GF-D8 (cell line): ENCODE results near the gene VBP1.
"Not testable (repeated sequence)": the region's sequence is repeated elsewhere in the genome, so short reads cannot be mapped to it uniquely, and the experiment has no call there.

Experiments
- DNase-seq: peaks from one replicate; lab custom pipeline; 2025; lab: John Stamatoyannopoulos, UW

VBP1 gene, protein sequence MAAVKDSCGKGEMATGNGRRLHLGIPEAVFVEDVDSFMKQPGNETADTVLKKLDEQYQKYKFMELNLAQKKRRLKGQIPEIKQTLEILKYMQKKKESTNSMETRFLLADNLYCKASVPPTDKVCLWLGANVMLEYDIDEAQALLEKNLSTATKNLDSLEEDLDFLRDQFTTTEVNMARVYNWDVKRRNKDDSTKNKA

DNA sequence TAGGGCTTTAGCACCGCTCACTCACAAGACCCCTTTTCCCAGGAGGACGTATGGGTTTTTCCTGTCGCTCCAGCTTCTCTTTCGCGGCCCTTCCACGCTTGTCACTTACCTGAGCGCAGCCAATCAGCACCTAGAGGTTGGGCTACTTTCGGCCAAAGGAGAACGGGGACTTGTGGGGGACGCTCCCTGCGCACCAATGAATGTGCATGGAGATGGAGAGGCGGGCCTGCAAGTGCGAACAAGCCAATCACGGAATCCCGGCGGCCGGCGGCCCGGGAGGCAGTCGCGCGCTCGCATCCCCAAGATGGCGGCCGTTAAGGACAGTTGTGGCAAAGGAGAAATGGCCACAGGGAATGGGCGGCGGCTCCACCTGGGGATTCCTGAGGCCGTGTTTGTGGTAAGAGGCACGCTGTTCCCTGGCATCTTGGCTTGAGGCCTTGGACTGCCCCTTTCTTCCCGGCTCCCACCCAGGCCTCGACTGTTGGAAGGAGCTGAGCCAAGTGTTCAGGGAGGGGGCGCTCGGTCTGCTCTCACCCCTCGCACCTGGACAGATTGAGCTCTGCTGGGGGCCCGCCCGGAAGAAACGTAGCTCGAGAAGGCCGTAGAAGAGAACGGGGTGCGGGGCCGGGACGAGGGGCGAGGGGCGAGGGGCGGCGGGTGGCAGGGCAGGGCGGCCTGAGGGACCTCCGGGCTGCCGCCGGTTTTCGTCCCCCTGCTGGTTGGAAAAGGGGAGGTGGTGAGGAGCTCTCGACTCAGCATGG, at the start of gene VBP1:
Gene VBP1, plus strand, starts transcription at position 282 of the 761 bp plus-strand sequence. Its CDS starts 23 bp downstream, at position 305.
- peak; percentile 81 for DNase-seq

DNA sequence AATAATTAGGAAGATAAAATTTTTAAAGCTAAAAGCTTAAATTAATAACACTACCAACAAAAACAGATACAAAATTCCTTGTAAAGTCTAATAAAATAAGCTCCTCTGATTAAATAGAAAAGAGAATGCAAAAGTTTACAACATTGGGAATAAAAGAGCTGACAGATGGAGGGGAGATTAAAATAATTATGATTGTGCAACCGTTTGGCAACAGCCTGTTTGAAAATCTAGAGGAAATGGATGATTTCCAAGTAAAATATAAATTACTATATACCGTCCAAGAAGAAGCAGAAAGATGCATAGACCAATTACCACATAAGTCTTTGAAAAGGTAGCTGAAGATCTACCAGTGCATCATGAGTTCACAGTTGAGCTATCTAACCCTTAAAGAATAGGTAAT, 46.4 kb upstream of the VBP1 start:
- no peak for DNase-seq

DNA sequence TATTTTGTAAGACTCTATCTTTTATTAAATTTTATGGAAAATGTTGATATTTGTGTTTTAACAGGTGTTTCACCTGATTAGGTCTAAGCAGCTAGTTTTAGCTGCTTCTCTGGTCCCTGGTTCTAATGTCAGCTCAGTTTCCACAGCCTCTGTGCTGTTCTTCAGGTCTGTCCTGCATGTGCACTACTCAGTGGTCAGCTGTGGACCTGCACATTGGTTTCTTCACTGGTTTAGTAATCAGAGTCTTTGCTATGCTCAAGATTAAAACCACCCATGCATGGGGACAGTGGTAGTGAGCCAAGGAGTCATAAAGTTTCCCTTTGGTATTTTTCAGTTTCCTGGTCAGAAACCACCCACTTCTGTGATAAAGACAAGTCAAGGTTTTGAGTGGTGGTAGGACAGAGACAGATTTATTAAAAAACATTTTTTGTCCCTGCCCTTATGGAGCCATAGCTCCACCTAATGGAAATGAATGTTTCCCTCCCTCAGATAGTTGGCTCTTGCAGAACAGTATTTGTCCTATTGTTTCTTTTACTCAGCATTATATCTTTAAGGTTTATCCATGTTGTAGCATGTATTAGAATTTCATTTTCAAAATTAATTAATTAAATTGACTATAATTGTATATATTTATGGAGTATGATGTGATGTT, 36.8 kb upstream of the VBP1 start:
- DNase-seq: no peak

DNA sequence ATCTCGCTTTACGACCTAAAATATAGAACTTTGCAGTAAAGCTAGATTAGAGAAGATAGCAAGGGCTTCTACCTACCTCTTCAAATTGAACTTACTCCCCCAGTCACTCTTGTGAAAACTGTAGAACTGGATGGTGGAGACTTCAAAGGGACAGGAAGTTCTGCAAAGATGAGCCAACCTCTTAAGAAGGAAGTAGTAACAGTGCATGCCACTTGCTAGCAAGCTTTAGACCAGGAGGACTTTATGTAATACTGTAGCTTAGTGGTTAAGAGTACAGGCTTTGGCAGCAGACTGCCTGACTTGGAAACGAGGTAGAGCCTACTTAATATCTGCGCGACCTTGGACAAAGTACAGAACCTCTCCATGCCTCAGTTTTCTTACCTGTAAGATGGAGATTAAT, 27.5 kb upstream of the VBP1 start:
- peak; percentile 94 for DNase-seq

DNA sequence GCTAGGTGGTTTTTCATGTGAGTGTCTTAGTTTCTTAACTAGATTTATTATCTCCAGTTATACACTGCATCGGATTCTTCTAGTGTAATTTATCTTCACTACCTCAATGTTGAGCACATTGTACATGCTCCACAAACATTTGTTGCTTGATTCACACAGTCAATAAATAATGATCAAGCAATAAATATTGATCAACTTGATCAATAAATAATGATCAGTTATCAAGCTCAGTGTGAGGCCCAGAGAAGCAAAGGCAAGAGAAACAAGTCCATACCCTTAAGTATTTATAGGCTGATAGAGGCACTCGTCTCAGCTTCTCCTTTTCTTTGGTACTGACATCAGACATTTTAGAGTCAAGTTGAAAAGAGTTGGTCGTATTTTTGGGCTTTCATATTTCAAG, 5.1 kb upstream of the VBP1 start:
- no peak for DNase-seq

DNA sequence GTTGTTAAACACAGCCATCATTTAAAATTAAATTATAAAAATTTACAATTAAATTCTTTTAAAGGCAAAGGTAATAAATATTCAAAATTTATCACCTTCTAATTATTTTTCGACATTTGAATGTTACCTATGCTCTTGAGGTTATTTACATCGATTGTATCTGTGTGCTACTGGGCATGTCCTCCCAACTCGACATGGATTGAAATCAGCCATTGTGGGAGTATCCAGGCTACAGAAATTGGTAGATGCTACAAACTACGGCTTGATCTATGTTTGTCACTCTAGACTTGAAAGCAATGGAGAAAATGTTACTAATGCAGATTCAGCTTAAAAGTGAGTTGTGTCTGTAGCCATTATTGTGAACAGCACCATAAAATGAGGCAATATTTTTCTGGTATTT, 2.5 kb upstream of the VBP1 start:
- DNase-seq: no peak

DNA sequence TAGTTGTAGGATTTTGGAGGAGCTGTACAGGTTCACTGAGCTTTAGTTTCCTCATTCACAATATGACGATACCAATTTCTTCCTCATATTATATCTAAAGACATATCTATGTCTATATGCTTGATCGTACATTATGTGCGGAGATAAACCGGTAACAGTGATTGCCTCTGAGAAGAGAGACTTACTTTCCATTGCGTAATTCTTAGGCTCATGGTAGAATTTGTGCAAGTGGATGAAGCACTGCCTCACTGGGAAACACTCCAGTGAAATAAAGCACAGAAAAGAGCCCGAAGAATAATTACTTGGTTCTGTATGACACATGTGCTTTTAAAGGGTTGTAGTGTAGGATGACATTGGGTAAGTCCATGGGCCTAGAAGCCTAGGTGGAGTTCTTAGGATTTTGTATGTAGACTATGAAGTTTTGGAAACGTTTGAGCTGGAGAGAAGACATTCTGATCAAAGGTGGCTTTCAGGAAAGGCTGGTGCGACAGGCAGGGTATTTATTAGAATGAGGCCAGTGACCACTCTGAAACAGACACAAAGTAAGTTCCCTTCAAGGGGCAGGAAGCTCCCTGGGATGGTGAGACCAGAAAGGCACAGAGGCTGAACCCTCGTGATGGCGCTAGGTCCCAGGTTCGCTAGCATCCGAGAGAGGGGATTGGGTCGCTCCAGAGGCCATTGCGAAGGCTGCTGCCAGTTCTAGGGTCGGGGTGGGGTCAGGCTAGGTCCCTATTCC, 649 bp upstream of the VBP1 start:
- no peak for DNase-seq

DNA sequence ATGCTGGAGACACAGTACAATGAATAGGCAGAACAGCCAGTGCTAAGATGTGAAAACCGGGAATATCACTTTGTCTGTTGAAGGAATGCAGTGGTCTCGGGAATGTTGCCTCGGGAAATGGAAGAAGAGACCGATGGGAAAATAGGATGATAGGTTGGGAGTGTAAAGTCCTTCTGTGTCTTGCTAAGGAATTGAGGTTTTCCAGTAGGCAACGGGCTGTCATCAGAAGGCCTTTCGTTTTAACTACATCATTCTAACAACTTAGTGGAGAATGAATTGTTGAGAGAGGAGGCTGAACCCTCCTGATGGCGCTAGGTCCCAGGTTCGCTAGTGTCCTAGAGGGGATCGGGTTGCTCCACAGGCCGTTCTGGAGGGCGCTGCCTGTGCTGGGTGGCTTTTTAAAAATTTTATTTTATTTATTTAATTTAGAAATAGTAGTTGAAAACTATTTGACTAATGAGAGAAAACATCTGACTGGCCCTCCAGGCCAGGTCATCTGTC, 730 bp downstream of the VBP1 start:
- no peak for DNase-seq

DNA sequence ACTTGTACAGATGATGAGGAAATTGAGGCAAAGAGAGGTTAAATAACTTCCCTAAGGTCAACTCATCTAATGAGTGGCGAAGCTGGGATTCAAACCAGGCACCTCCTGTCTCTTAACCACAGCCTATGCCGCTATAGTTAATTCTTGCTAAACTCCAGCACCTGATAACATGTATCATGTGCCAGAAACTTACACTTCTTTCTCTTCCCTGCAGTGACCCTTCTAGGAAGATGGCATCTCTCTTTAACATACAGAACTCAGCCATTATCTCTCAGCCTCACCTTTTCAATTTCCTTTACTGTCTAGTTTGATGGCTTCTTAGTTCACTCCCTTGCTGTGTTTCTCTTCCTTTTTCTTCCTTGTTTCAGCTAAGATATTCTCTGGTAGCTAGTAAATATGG, 2.5 kb downstream of the VBP1 start:
- DNase-seq: no peak

DNA sequence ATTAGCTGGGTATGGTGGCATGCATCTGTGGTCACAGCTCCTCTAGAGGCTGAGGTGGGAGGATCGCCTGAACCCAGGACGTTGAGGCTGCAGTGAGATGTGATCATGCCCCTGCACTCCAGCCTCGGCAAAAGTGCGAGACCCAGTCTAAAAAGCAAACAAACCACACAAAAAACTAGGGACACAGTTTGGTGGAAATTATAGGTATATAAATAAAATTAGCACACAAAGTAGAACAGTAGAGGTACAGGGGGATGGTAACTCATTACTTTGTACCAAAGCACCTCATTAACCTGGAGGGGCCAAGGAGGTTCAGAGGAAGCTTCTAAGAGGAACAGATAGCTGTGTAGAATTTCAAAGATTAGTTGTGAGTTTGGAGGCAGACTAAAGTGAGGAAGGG, 5.1 kb downstream of the VBP1 start:
- DNase-seq: no peak

DNA sequence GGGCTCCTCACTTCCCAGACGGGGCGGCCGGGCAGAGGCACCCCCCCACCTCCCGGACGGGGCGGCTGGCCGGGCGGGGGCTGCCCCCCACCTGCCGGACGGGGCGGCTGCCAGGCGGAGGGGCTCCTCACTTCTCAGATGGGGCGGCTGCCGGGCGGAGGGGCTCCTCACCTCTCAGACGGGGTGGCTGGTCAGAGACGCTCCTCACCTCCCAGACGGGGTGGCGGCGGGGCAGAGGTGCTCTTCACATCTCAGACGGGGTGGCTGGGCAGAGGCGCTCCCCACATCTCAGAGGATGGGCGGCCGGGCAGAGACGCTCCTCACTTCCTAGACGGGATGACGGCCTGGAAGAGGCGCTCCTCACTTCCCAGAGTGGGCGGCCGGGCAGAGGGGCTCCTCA, 7.5 kb downstream of the VBP1 start:
- not testable (repeated sequence) for DNase-seq

DNA sequence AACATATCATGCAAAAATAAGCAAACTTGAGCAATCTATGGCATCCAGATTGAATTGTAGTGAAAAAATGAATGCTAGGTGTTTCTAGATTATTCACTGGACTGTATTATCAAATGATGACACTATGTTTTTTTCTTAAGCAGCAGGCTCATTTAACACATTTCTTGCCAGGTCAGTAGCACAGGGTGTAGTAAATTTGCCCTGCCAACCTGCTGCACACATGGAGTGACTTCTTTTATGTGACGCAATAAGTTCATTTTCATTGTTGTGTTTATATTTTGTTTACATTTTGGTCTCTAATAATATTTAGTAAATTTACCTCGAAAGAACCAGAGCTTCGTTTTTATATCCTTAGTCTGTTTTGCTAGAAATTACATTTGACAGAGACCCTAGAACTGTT, 9.5 kb downstream of the VBP1 start:
- DNase-seq: no peak

DNA sequence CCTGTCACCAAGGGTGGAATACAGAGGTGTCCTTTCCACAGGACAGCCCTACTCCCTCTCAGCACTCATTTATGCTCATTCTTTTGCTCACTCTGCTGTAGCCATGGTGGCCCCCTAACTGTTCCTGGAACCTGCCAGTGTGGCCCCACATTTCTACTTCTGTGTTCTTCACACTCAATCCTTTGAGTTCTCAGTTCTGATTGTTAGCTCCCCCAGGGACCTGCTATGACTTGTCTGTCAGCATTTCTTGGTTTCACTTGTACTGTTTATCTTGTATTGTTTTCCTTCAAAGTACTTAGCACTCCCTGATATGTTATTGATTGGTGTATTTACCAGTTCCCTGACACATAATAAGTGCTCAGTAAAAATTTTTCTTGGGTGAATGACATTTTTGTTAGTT, 14.9 kb downstream of the VBP1 start:
- DNase-seq: no peak

DNA sequence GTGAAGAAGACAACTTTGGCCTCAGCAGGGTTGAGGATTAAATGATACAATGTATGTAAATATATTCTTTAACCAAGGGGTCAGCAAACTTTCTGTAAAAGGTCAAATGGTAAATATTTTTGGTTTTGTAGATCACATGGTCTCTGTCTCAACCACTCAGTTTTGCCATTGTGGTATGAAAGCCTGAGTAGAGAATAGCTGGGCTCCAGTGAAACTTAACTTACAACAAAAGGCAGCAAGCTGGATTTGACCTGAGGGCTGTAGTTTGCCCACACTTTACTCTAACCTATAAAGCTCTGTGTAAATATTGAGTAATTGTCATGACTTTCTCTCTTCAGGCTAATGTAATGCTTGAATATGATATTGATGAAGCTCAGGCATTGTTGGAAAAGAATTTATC, 19.6 kb downstream of the VBP1 start:
- no peak for DNase-seq

DNA sequence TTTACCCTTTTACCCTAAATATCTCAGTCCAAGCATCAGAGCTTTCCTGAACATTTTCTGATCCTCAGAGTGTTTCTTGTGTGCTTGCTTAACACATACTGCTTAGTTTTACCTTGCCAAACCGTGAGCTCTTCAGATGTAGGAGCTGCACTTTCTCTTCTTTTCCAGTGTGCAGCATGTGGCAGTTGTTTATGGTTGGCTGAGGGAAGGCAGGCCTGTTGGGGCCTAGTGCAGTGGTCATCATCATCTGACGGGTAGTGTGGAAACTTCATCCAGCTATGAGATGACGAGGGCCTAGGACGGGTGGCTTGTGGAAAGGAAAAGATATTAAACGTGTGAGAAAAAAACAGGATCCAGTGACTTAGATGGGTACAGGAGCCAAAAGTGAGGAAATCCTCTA, 21.5 kb downstream of the VBP1 start:
- no peak for DNase-seq

DNA sequence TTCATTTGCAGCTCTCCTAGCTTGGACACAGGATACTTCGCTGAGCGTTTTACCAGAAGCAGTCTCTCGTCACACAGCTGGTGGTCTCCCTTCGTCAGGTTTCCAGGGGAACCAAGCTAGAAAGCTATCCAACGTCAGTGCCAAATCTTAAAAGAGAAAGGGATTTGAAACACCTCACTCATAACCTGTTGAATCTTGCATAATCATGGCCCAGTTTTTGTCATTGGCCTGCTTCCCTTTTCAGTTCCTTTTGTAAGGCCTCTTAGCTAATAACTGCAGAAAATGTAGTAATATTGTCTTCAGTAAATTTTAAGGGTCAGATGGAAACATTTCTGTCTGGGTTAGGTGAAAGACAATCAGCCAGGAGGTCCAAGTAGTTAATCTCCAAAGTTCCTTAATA, 26.0 kb downstream of the VBP1 start:
- peak; percentile 40 for DNase-seq

DNA sequence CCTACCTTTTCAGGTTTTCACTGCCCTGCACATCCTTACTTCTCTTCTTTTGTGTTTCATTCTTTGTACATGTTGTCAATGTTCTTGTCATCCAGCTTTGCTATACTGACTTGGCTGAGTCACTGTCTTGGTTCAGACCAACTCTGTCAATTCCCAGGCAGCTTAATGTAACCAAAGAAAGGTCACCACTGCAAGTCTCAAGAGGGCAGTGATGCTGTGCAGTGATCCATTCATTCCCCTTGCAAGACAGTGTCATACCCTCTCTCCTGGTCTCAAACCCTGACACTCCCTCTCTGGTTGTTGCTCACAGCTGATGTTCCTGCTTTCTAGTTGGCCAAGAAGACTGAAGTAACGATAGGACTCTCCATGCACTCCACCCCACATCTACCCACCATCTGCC, 30.5 kb downstream of the VBP1 start:
- DNase-seq: no peak

DNA sequence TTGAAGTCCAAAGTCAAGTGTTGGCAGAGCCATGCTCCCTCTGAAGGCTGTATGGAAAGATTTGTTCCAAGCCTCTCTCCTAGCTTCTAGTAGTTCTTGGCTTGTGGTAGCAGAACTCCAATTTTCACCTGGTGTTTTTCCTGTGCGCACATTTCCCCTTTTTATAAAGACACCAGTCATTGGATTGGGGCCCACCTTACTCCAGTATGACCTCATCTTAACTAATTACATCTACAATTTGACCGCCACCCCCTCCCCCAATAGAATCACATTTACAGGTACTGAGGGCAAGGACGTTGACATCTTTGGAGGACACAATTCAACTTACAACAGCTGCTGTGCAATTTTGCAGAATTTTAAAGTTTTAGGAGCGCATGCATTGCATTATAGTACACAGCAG, 31.2 kb downstream of the VBP1 start:
- no peak for DNase-seq

DNA sequence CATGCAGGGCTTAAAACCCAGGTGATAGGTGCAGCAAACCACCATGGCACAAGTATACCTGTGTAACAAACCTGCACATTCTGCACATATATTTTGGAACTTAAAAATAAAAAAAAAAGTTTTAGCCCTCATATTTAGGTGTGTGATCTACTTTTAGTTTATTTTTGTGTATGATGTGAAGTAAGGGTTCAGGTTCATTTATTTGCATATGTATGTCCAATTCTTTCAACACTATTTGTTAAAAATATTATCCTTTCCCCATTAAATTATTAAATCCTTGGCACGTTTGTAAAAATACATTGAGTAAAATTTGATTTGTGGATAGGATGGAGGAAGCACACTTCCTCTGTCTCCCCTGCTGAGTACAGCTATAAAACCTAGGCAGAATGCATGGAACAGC, 35.1 kb downstream of the VBP1 start:
- DNase-seq: no peak

DNA sequence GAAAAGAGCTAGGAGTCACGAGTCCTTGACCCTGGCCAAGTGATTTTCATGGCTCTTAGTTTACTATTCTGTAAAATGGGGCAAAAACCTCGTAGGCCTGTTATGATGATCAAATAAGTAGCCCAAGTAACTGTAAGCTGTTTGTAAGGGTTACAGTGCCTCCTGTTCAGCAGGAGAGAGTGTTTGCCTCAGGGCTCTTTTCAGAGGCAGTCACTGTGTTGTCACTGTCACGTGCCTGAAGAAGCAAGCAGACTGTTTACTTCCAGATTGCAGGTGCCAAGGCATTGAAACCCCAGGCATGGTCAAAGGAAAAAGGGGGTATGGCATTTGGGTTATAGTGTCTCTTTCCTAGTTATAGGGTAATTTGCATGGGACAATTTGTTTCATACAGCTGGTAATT, 43.5 kb downstream of the VBP1 start:
- DNase-seq: no peak

DNA sequence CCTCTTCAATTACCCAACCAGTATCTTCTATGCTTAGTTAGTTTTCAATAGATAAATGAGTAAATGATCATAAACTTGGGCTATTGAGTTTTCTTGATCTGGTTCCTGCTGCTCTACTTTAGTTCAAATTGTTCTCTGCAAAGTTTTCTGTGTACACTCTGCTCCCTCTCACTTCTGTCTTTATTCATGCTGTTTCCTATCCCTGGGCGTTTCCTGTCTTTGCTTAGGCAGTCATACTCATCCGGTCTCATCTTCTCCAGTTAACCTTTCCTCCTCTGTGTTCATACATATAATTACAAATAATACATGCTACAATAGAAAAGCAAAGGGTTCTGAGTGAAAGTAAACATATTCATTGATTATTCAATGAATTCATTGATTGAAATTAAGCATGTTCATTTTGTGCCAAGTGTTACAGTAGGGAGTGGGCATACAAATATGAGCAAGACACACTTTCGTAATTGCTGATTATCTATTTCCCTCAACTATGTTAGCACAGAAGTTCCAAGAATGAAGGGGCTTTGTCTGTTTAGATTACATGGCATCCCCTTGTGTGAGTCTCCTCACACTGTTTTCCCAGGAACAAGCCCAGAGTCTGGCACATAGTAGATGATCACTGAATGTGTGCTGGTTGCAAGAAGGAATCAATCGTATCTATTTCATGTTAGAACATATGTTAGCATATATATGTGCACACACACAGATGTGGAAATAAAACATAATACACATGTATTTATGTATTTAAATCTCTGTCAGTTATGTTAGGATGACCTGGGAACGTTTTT, 46.9 kb downstream of the VBP1 start:
- no peak for DNase-seq
